NCI-H774 (cell line): ENCODE measurements around the gene CSMD2.
A peak's percentile ranks its signal among the peaks of the same experiment; 100 is the strongest.

Experiments
- DNase-seq: peaks from one replicate; lab custom pipeline; 2025; lab: John Stamatoyannopoulos, UW

CSMD2 gene

DNA sequence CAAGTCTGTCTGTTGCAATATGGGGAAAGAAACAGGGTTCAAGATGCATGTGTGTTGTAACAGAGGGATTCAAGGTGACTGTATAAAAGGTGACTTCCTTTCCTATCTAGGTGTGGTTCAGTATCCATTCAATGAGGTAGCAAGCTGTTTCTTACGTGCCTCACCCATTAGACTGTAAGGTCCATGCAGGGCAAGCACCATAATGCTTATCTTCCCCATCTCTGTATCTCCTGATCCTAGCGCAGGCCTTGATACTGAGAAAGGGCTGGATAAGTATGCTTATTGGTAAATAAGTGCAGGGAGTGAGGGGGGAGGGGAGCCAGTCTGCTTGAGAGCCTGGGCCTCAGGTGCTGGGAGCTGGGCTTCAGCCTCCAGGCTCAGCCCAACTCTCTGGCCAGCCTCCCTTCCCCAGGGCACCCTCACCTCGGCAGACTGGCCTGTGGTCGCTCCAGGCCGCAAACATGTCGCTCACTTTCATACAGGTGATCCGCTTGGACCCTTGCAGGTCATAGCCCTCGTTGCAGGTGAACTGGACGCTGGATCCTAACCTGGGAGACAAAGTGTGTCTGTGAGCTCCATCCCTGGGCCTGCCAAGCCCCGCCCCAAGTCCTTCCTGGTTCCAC lies 345.6 kb downstream of the CSMD2 start:
- no peak for DNase-seq

DNA sequence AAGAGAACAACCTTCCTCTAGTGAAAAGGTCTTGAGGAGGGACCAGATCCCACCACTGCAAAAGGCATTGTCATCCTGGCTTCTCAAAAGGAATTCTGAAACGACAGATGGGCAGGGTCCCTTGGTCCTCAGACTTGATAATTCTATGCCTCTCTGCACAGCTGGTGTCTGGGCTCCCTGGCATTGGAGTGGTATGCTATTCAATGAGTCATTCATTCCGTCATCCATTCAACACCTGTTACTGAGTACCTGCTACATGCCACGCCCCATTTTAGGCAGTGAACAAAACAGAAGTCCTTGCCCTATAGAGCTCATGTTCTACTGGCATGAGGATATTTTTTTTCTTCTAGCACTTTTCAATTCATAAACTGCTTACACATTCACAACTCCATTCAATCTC lies 347.0 kb downstream of the CSMD2 start:
- DNase-seq, result peak; percentile 81

- no peak for DNase-seq
These were observed 350.0 kb downstream of the CSMD2 start for GRCh38 chr1:33815061-33815460.

GRCh38 chr1:33814166-33814565 lies 350.9 kb downstream of the CSMD2 start:
- no peak for DNase-seq

GRCh38 chr1:33810571-33810970 lies 354.5 kb downstream of the CSMD2 start:
- DNase-seq, result no peak

GRCh38 chr1:33805988-33806387 lies 359.0 kb downstream of the CSMD2 start:
- no peak for DNase-seq

DNA sequence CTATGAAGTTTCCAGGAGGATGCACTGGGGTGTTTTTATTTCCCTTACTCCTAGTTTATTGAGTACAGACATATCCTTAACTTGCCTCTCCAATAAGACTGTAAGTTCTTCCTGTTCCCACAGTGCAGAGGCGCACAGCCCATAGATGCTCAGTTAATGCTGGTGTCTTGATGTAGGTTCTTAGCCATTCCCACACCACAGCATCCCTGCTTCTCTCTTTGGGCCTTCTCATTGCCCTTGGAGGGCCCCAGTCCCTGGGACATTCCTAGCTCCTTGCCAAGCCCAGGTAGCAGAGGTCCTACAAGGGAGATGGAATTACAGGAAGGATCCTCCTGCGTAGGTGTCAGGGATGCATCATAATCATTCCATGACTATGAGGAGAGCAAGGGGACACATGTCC lies 362.8 kb downstream of the CSMD2 start:
- DNase-seq, result no peak

DNA sequence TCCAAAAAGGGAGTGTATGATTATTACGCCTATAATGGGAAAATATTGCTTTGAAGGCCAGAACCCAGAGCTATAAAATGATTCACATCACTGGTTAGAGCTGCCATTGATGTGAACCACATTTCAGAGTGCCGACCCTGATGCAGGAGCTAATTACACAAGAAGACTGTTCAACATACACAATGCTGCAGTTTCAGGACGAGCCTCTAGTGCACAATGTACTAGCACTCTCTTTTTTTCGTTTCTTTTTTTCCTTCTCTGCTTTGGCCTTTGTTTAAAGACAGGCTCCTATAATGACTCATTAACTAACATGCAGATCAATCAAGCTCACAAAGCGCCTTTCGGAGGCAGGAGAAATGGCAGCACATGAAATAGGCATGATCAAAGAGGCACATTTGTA lies 367.2 kb downstream of the CSMD2 start:
- DNase-seq, result no peak

GRCh38 chr1:33792651-33793050 lies 372.4 kb downstream of the CSMD2 start:
- DNase-seq, result no peak

GRCh38 chr1:33792216-33792615 lies 372.8 kb downstream of the CSMD2 start:
- DNase-seq, result no peak

DNA sequence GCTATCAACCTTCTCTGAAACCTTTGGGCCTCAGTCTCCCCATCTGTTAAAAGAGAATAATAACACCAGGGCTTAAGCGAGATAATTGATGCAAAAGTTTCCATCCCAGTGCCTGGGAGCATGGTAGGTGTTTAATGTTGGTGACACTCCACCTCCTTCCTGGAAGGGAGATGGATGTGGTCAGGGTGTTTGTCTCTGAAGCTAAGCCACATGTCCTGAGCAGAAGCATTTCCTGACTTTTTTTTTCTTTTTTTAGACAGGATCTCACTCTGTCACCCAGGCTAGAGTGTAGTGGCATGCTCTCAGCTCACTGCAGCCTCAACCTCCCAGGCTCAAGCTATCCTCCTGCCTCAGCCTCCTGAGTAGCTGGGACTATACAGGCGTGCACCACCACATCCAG lies 373.8 kb downstream of the CSMD2 start:
- DNase-seq, result no peak

DNA sequence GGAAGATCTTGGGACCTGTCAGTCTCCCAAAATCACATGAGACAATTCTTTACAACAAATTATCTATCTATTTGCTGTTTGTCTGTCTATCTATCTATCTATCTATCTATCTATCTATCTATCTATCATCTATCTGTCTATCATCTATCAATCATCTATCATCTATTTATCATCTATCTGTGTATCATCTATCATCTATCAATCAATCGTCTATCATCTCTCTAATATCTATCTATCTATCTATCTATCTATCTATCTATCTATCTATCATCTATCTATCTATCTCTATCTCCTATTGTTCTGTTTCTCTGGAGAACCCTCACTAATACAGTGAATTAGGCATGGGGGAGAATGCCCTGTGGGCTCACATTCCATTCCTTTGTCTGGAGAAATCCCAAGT lies 374.5 kb downstream of the CSMD2 start:
- no peak for DNase-seq

GRCh38 chr1:33784876-33785275 lies 380.2 kb downstream of the CSMD2 start:
- DNase-seq, result no peak

DNA sequence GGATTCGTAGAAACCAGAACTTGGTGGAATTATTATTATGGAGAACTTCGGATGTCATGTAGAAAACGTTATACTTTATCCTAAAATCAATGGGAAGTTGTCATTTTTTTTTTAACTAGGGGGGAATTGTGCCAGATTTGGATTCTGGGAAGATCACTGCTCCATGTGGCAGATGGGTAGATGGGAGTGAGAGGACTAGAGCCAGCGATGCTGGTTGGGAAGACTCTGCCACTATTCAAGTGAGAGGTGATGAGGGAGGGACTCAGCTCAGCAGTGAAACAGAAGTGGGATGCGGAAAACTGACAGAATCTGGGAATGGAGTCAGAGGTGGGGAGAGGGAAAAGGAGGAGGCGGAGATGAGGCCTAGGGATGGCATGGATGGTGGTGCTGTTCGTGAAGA lies 382.3 kb downstream of the CSMD2 start:
- no peak for DNase-seq

GRCh38 chr1:33781652-33782051 lies 383.4 kb downstream of the CSMD2 start:
- DNase-seq, result no peak

- no peak for DNase-seq
These were observed 387.7 kb downstream of the CSMD2 start for GRCh38 chr1:33777337-33777736.

DNA sequence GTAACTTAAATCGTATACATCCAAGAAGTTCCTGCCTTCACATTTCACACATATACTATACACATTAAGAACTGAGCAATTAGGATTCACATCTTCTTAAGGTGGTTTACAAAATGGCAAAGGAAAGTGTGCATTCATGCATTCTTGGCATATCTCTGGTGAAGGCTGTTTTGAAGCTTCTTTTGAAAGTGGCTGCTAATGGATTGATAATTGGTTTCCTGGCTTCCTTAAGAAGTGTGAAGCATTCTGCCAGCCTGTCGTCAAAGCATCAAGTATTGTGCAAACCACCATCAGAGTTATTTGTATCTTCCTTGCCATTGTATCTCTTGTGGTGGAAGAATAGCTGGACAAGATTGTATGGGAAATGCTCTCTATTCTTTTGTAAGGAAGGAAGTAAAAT lies 396.2 kb downstream of the CSMD2 start:
- no peak for DNase-seq

DNA sequence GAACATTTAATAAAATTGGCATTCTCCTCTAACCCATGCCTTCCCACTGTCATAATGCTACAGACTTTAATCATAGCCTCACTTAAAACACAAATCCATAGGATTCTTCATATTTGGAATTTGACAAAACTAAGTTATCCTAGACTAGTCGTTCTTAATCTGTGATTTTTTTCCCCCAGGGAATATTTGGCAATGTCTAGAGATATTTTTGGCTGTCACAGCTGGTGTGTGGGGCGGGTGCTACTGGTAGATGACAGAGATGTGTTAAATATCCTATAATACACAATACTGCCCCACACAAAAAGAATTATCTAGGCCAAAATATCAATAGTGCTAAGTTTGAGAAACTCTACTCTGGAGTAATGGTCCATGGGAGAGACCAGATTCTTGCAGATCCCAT lies 396.9 kb downstream of the CSMD2 start:
- no peak for DNase-seq

DNA sequence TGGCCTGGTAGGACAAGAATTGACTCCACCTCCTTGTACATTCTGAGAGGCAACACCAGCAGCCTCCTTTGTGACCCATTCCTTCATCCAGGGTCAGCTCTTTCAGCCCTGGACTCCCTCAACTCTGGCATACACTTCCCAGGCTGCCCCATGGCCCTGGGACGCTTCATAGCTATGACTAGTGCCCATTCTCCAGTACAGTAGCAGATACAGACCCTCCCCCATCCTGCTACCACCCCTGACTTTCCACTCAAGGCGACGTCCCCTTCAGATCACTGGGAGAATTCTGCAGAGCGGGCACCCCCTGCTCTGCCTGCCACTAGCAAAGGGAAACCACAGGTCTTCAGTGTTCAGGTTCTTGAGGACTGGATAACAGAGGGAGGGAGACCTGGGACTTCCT lies 400.9 kb downstream of the CSMD2 start:
- DNase-seq, result no peak

DNA sequence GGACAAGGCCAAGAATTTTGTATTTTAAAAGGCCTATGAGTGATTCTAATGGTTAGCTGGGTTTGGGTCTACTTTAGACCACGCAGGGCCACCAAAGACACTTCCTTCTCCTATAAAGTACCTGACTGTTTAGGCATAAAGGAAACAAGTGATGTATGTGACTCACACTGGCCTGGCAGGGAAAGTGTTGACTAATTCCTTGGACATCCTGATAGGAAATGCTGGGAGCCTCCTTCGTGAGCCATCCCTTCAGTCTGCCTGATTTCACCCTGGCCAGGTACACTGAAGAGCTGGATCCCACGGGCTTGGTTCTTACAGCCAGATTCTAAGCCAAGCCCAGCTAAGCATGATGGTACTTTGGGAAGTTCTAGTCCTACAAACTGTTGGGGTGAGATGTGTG lies 401.6 kb downstream of the CSMD2 start:
- DNase-seq, result no peak

DNA sequence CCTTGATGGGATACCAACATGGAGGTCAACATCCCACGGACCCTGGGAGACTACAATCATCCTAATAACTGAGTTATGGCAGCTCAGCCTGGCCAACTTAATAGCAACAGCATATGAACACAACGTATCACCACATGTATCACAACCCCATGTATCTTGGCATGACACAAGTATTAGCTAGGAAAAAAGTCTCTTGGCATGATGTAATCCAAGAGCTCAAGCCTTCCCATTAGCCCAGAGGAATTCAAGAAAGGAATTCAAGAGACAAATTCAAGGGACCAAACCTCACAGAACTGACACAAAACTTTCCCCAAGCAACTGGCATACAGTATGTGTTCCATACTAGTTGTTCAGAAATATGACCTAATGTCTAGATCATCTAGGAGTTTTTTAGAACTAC lies 402.1 kb downstream of the CSMD2 start:
- no peak for DNase-seq

GRCh38 chr1:33762109-33762830 lies 402.8 kb downstream of the CSMD2 start:
- DNase-seq, result no peak

DNA sequence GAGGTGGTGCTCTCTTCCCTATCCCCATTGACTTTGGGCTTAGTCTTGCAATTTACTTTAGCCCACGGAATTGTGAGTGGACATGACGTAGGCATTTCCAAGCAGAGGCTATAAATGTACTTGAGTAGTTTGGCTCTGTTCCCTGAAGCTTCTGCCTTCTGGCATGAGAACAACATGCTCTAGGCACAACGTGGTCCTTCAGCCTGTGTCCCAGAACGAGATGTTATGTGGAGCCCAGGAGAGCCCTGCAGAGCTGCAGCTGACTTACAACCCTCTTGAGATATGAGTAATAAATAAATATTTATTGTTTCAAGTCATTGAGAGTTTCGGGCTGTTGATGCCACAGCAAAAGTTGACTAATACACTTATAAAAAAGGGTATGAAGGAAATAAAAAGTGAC lies 406.3 kb downstream of the CSMD2 start:
- DNase-seq, result no peak
